HL-60/S4 (cell line): ENCODE measurements around the gene SPG21.

ENCODE experiments used
- in situ Hi-C: fragments of 300-500 bp; cut with MboI; formaldehyde crosslinking; loops from 2 replicates; pipeline ENCODE4 v1.14.3; 2022; ENCODE audit warnings: low sequenced_read_pairs

Gene SPG21

DNA sequence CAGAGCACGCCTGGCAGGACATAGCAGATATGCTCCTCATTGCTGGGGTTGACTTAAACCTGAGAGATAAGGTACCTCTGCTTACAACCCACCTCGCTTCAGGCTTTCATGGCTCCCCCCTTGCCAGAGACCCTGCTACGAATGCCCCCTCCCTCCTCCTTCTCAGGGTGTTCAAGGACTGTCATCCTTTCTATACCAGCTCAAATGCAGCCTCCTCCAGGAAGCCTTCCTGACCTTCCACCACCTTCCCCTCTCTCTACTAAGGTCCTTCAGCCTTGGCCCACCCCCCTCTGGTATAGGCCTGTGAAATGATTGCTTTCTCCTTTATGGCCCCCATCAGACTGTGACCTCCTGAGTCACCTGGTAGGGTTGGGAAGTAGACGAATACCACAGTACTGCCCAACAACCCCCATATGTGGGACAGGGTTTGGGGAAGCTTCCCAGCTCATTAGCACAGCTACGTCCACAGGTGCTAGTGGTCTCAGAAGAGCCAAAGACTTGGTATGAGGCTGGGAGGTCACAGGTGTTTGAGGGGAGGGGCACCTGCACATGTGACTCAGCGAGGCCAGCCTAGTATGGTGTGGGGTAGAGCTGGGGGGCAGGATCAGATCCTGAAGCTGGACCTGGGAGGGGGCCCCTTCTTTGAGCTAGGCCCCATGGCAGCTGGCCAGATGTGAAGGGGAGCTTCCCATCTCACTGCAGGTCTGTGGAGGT, 46.0 kb downstream of the SPG21 start:
- in situ Hi-C loops = no loop called here

- in situ Hi-C loops = no loop called here
These were observed 47.4 kb downstream of the SPG21 start for GRCh38 chr15:64942356-64942755.

- in situ Hi-C loops = no loop called here
These were observed 51.5 kb downstream of the SPG21 start for GRCh38 chr15:64938192-64938591.

GRCh38 chr15:64934023-64934422, 55.7 kb downstream of the SPG21 start:
- in situ Hi-C loops = no loop called here

- in situ Hi-C loops = no loop called here
These were observed 58.3 kb downstream of the SPG21 start for GRCh38 chr15:64931381-64931780.

DNA sequence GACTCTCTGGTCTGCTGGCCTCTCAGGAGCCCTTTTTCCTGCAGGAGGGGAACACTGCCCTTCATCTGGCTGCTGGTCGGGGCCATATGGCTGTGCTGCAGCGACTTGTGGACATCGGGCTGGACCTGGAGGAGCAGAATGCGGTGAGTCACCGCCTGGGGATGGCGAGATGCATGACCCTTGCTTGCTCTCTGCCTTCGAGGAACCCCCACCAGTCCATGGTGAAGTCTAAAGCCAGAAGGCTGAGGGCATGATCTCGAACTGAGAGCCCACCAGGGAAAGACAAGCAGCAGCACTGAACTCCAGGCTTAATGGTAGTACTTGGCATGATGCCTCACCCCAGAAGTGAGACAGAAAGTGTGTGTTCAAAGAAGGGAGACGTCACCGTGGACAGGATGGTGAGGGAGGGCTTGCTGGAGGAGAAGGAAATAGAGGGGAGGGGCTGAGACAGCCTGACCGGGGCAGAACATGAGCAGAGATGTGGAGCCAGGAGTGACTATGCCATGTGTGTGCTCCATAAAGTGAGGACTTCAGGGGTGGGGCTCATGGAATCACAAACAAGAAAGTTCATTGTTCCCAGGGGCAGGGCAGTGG, 58.8 kb downstream of the SPG21 start:
- in situ Hi-C loops = no loop called here

GRCh38 chr15:64930019-64930652, 59.6 kb downstream of the SPG21 start:
- in situ Hi-C loops = no loop called here

- in situ Hi-C loops = no loop called here
These were observed 61.0 kb downstream of the SPG21 start for GRCh38 chr15:64928626-64929220.

GRCh38 chr15:64926661-64927060, 63.1 kb downstream of the SPG21 start:
- in situ Hi-C loops = no loop called here

DNA sequence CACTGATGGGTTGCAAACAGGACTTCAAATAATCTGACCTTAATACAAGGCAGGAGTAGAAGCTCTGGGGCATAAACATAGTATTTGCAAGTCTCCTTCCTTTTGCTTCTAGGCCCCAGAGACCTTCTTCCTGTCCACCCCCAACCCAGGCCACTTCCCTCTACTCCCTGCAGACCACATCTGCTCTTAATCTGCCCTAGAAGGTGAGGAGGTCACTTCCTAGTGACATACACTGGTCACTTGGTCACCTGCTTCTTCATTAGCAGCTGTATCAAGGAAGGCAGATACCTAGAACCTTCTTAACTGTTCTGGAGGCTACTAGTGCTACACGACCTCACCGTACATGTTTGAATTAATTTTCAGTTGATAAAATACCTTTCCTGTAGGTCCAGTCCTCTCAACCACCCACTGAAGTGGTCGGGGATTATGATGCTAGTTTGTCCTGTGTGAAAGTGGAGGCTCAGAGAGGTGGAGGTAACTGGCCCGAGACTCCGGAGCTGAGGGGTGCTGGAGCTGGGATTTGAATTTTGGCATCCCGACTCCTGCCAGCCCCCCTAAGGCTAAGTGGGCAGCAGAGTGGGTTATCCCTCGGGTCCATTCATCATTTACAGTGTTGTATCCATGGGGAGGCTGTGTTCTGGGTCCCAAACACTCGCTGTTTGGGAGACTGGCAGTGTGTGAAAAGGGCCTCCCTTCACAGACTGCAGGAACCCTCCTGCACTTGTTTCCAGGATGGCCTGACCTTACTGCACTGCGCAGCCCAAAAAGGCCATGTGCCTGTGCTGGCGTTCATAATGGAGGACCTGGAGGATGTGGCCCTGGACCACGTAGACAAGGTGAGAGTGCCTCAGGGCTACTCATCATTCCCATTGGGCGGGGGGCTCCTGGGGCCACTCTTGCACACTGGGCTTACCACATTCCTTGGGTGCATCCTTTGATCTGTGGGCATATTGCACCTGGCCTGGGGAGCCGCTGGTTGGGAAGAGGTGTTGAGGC, 64.1 kb downstream of the SPG21 start:
- in situ Hi-C loops = no loop called here

- in situ Hi-C loops = no loop called here
These were observed 66.2 kb downstream of the SPG21 start for GRCh38 chr15:64923546-64923945.

DNA sequence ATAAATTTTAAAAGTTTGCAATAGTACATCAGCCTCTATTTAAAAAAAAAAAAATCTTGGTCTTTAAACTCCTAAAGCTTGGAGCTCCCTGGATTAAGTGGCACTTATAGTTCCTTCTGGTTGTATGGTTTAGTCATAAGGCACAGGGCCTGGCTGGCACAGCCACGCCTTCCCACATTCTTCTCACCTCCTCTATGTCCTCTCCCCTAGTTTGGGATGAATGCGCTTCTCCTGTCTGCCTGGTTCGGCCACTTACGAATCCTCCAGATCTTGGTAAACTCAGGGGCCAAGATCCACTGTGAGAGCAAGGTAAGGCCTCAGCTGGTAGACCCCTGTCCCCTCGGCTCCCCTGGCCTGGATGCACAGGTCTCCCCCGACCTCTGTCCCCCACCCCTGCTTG, 68.0 kb downstream of the SPG21 start:
- in situ Hi-C loops = no loop called here

DNA sequence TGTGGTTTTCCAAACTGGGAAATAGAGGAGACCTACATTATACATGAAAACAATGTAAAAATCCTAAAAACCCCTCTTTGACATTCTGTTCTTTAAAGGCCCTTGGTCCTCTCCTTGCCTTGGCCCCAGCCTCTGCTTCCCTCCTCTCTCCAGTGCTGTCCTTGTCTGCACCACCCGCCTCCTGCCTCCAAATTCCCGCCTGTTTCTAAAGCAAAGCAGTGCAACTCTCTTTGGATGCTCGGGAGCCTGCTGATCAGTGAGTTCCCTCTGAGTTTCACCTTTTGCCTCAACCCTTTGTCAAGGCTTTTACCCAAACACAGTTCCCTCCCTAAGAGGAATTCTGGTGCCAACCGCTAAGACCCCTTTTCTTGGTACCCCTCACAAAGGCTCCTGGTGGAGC, 70.0 kb downstream of the SPG21 start:
- in situ Hi-C loops = no loop called here

DNA sequence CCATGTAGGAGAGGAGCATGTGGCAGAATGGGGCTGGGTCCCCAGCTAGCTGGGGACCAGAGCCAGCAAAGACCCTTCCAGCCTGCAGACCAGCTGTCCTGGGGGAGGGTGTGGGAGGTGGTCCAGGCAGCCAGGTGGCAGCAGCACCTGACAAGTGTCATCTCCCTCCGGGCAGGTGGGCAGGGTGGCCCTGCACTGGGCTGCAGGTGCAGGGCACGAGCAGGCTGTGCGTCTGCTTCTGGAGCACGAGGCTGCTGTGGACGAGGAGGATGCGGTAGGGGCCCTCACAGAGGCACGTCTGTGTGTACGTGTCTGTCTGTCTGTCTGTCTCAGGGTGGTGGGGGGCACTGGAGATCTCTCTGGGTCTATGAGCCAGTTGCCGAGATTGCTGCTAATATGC, 72.5 kb downstream of the SPG21 start:
- in situ Hi-C loops = no loop called here

DNA sequence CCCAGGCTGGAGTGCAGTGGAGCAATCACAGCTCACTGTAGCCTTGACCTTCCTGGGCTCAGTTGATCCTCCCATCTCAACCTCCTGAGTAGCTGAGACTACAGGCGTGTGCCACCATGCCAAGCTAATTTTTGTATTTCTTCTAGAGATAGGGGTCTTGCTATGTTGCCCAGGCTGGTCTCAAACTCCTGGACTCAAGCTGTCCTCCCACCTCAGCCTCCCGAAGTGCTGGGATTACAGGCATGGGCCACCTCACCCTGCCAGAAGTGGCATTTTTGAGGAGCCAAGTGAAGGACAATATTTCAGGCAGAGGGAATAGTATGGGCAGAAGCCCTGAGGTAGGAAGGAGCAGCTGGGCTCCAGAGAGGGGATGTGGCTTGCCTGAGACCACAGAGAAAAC, 73.3 kb downstream of the SPG21 start:
- in situ Hi-C loops = no loop called here

GRCh38 chr15:64915518-64916227, 74.0 kb downstream of the SPG21 start:
- in situ Hi-C loops = no loop called here
